CD4-positive, alpha-beta memory T cell (primary cell): Measurements from ENCODE around the gene EID1. TPM values are rescaled to one million over a fixed set of nuclear protein-coding genes. Genes with fewer than 3 reads are reported as not detected.

Experiments
- CTCF ChIA-PET: fragments of 350-600 bp; sonication (Branson Sonifier 250); formaldehyde crosslinking; loops from one replicate; lab custom pipeline; 2021; ENCODE audit warnings: inconsistent platforms; ENCODE audit not compliant: partially characterized antibody; lab: Charles Lee
- POLR2A ChIA-PET: fragments of 350-600 bp; sonication (Branson Sonifier 250); formaldehyde crosslinking; loops from one replicate; lab custom pipeline; 2021; ENCODE audit not compliant: partially characterized antibody; lab: Charles Lee
- DNase-seq, 5 donors: peaks; one replicate each; pipeline versions ENCODE4 v3.0.0 to v3.0.0-alpha.2; 2020 to 2022; ENCODE audit warnings: mixed read lengths in 1 of 5
- H3K27ac ChIP-seq: one replicate; pipeline ENCODE4 v1.7.0; 2013; ENCODE audit warnings: low read depth, low read length
- H3K27me3 ChIP-seq: 2 replicates; pipeline ENCODE4 v1.7.0; 2013; ENCODE audit warnings: mild to moderate bottlenecking, low read length, moderate library complexity; ENCODE audit not compliant: insufficient read depth
- H3K36me3 ChIP-seq: 2 replicates; pipeline ENCODE4 v1.7.0; 2013; ENCODE audit warnings: mild to moderate bottlenecking, low read length, moderate library complexity; ENCODE audit not compliant: insufficient read depth
- H3K4me1 ChIP-seq: 2 replicates; pipeline ENCODE4 v1.7.0; 2013; ENCODE audit warnings: mild to moderate bottlenecking, low read length, moderate library complexity; ENCODE audit not compliant: insufficient read depth
- H3K4me3 ChIP-seq, 2 donors: one replicate each; pipeline ENCODE4 v1.7.0; 2013; ENCODE audit warnings: low read length in 2 of 2, mild to moderate bottlenecking in 1 of 2
- H3K9me3 ChIP-seq, 2 donors: one replicate each; pipeline ENCODE4 v1.7.0; 2013; ENCODE audit warnings: low read length in 2 of 2, control low read depth in 1 of 2; ENCODE audit not compliant: control insufficient read depth in 1 of 2
- H3K27ac Mint-ChIP-seq, 7 donors: one replicate each; pipeline ENCODE4 v1.8.0; 2020 to 2021; ENCODE audit warnings: mixed read lengths in 7 of 7, mild to moderate bottlenecking in 6 of 7, inconsistent platforms in 3 of 7, moderate library complexity in 3 of 7
- H3K27me3 Mint-ChIP-seq, 2 donors: one replicate each; pipeline ENCODE4 v1.8.0; 2020 to 2021; ENCODE audit warnings: mixed read lengths in 2 of 2
- H3K36me3 Mint-ChIP-seq, 2 donors: one replicate each; pipeline ENCODE4 v1.8.0; 2020 to 2021; ENCODE audit warnings: mixed read lengths in 2 of 2, inconsistent platforms in 1 of 2, mild to moderate bottlenecking in 1 of 2
- H3K4me1 Mint-ChIP-seq, 4 donors: one replicate each; pipeline ENCODE4 v1.8.0; 2020 to 2021; ENCODE audit warnings: mixed read lengths in 4 of 4, mild to moderate bottlenecking in 1 of 4
- H3K4me3 Mint-ChIP-seq, 8 donors: one replicate each; pipeline ENCODE4 v1.8.0; 2020 to 2021; ENCODE audit warnings: mixed read lengths in 8 of 8, mild to moderate bottlenecking in 7 of 8, moderate library complexity in 6 of 8, inconsistent platforms in 3 of 8
- H3K9me3 Mint-ChIP-seq, 8 donors: one replicate each; pipeline ENCODE4 v1.8.0; 2020 to 2021; ENCODE audit warnings: mixed read lengths in 8 of 8, mild to moderate bottlenecking in 5 of 8, inconsistent platforms in 3 of 8, moderate library complexity in 1 of 8
- intact Hi-C: fragments of 100-400 bp; cut with micrococcal nuclease; formaldehyde crosslinking; loops from one replicate; pipeline ENCODE4 v1.15.1; 2023
- polyA plus RNA-seq, 2 donors: library from polyadenylated mRNA; unstranded; fragments of 300-500 nt; fragmentation: Illumina TruSeq; gene quantifications; one replicate each; pipeline ENCODE4 v1.2.3, GENCODE V29; 2021
- total RNA-seq, 2 experiments: library from RNA; stranded (reverse); gene quantifications; one replicate each; pipeline ENCODE4 v1.2.3, GENCODE V29; 2021

EID1 gene
- total and polyA plus RNA-seq, 4 experiments from 2014 or later, result 76.0 to 245 (median 141) TPM

DNA sequence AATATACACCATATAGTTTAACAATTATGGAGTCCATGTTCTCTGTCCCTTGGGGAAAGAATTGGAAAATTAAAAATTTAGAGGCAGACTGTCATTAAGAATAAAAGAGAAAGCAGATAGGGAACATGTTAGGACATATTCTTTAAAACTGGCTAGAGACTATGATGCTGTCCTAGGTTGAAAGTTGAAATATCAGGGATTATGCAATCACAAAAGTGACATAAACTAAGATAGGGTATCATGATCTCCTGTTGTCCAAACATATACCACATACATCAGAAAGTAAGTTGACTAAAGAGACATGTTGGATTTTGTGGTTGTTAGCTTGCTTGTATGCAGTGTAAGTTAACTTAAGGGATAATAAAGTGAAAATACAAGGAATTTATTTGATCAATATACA, 9.9 kb upstream of the EID1 start:
- intact Hi-C loops, result no loop called here
- no peak for DNase-seq
- ChIA-PET POLR2A (interaction anchor here (1.9 kb wide), 1 partner anchor 10 kb away, joined by 6 read pairs; the partner anchor contains the start of gene EID1), CTCF (interaction anchor here (0.7 to 1.4 kb wide), 3 partner anchors 108 to 555 kb away, joined by 3 to 4 read pairs (median 3); no protein-coding TSS in a partner anchor)
- Mint-ChIP-seq H3K9me3 (no peaks in the 10 kb centered on the region), H3K36me3 (no peaks in the 10 kb centered on the region), H3K4me3 (no peak overlapping the region), H3K27ac (no peak overlapping the region), H3K27me3 (peaks cover 19% of the 10 kb centered on the region in 2 donors), H3K4me1 (no peaks in the 10 kb centered on the region)
- no peak overlapping the region for H3K27ac ChIP-seq
- H3K9me3 ChIP-seq, result no peaks in the 10 kb centered on the region
- no peak overlapping the region for H3K4me3 ChIP-seq
- no peaks in the 10 kb centered on the region for H3K36me3 ChIP-seq
- H3K27me3 ChIP-seq, result peaks cover 19% of the 10 kb centered on the region
- H3K4me1 ChIP-seq, result no peaks in the 10 kb centered on the region

DNA sequence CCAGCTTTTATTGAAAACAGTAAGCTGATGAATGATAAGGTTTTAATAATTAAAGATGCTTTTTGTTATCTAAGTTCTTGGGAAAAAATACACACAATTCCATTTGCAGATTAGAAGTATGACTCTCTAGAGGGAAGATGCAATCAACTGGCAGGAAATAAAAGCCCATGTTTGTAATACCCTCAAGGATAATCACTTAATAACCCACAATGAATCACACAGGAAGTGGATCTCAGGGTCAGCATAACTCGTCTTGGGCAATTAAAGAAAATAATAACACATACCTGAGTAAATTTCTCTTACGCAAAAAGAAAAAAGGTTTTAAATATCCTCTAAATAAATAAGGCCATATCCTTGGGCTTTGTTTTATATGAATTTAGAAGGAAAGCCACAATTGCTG, 9.4 kb upstream of the EID1 start:
- ChIA-PET POLR2A (interaction anchor here (1.9 kb wide), 1 partner anchor 9 kb away, joined by 6 read pairs; the partner anchor contains the start of gene EID1), CTCF (interaction anchor here (0.8 kb wide), 1 partner anchor 9 kb away, joined by 3 read pairs; the partner anchor contains the start of gene EID1)
- H3K9me3 ChIP-seq, result no peaks in the 10 kb centered on the region
- H3K36me3 ChIP-seq, result no peaks in the 10 kb centered on the region
- Mint-ChIP-seq H3K36me3 (no peaks in the 10 kb centered on the region), H3K4me1 (no peaks in the 10 kb centered on the region), H3K27me3 (peaks cover 22% of the 10 kb centered on the region in 2 donors), H3K27ac (no peak overlapping the region), H3K9me3 (no peaks in the 10 kb centered on the region), H3K4me3 (no peak overlapping the region)
- H3K27ac ChIP-seq, result no peak overlapping the region
- no peak overlapping the region for H3K4me3 ChIP-seq
- no peak for DNase-seq
- intact Hi-C loops, result no loop called here
- H3K27me3 ChIP-seq, result peaks cover 19% of the 10 kb centered on the region
- H3K4me1 ChIP-seq, result no peaks in the 10 kb centered on the region

GRCh38 chr15:48869966-48870365, 8.0 kb upstream of the EID1 start:
- ChIA-PET POLR2A (no interaction called here), CTCF (interaction anchor here (1.3 kb wide), 1 partner anchor 105 kb away, joined by 3 read pairs; no protein-coding TSS in a partner anchor)
- intact Hi-C loops, result loop anchor here (10.0 kb wide), 1 partner anchor 535 kb away; the partner anchor contains the start of gene DUT
- Histone ChIP-seq H3K4me3 (no peak overlapping the region), H3K4me1 (no peaks in the 10 kb centered on the region), H3K9me3 (no peaks in the 10 kb centered on the region), H3K27ac (no peak overlapping the region), H3K36me3 (no peaks in the 10 kb centered on the region), H3K27me3 (peaks cover 19% of the 10 kb centered on the region)
- no peak overlapping the region for H3K27ac Mint-ChIP-seq
- no peaks in the 10 kb centered on the region for H3K9me3 Mint-ChIP-seq
- no peaks in the 10 kb centered on the region for H3K4me1 Mint-ChIP-seq
- DNase-seq, result no peak
- H3K36me3 Mint-ChIP-seq, result no peaks in the 10 kb centered on the region
- H3K27me3 Mint-ChIP-seq, result peaks cover 22% of the 10 kb centered on the region in 2 donors
- H3K4me3 Mint-ChIP-seq, result no peak overlapping the region

- Histone ChIP-seq H3K27ac (no peak overlapping the region), H3K36me3 (no peaks in the 10 kb centered on the region), H3K4me1 (no peaks in the 10 kb centered on the region), H3K27me3 (peaks cover 19% of the 10 kb centered on the region), H3K9me3 (no peaks in the 10 kb centered on the region), H3K4me3 (no peak overlapping the region)
- peaks cover 0 to under 1% (median 0%) of the 10 kb centered on the region in 4 donors for H3K4me1 Mint-ChIP-seq
- POLR2A ChIA-PET, result no interaction called here
- H3K27ac Mint-ChIP-seq, result no peak overlapping the region
- H3K9me3 Mint-ChIP-seq, result no peaks in the 10 kb centered on the region
- no peak for DNase-seq
- intact Hi-C loops, result loop anchor here (10.0 kb wide), 1 partner anchor 537 kb away; the partner anchor contains the start of gene DUT
- no peak overlapping the region for H3K4me3 Mint-ChIP-seq
- no peaks in the 10 kb centered on the region for H3K36me3 Mint-ChIP-seq
- CTCF ChIA-PET, result interaction anchor here (1.2 to 1.3 kb wide), 2 partner anchors 10 to 106 kb away, joined by 6 read pairs; no protein-coding TSS in a partner anchor
- H3K27me3 Mint-ChIP-seq, result peaks cover 19 to 22% of the 10 kb centered on the region in 2 donors
Observed at GRCh38 chr15:48871542-48871941, 6.4 kb upstream of the EID1 start.

DNA sequence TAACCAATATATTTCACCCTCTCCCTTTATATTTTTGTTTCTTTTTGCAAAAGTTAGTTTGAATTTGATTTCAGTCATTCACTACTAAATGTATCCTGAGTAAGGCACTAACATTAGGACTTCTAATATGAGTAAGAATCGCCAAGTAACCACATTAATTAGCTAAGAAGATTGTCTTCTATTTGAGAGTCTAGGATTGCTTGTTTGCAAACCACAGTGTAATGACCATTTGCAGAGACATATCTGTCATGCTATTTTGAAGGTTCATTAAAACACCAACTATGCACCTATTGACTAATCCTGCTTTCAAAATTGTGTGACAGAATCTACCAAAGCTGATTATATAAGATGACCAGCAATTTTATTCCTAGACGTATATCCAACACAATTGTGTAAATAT, 5.3 kb upstream of the EID1 start:
- Mint-ChIP-seq H3K4me3 (no peak overlapping the region), H3K27ac (no peak overlapping the region), H3K27me3 (peaks cover 17 to 22% of the 10 kb centered on the region in 2 donors), H3K9me3 (peaks cover 0 to under 1% (median 0%) of the 10 kb centered on the region in 8 donors), H3K4me1 (peaks cover 2 to 6% (median 2%) of the 10 kb centered on the region in 4 donors), H3K36me3 (no peaks in the 10 kb centered on the region)
- Histone ChIP-seq H3K4me1 (peaks cover 5% of the 10 kb centered on the region), H3K36me3 (no peaks in the 10 kb centered on the region), H3K27ac (no peak overlapping the region), H3K4me3 (no peak overlapping the region), H3K27me3 (peaks cover 16% of the 10 kb centered on the region), H3K9me3 (no peaks in the 10 kb centered on the region)
- intact Hi-C loops, result loop anchor here (10.0 kb wide), 1 partner anchor 538 kb away; the partner anchor contains the start of gene DUT
- CTCF ChIA-PET, result interaction anchor here (0.6 to 1.3 kb wide), 2 partner anchors 8 to 105 kb away, joined by 3 to 6 read pairs; no protein-coding TSS in a partner anchor
- DNase-seq, result no peak
- POLR2A ChIA-PET, result no interaction called here

GRCh38 chr15:48875241-48875960, 2.5 kb upstream of the EID1 start:
- no peak for DNase-seq
- H3K27me3 Mint-ChIP-seq, result peaks cover 13 to 22% of the 10 kb centered on the region in 2 donors
- H3K36me3 Mint-ChIP-seq, result peaks cover 11 to 17% of the 10 kb centered on the region in 2 donors
- H3K36me3 ChIP-seq, result no peaks in the 10 kb centered on the region
- no peaks in the 10 kb centered on the region for H3K9me3 ChIP-seq
- H3K27me3 ChIP-seq, result peaks cover 11% of the 10 kb centered on the region
- ChIA-PET POLR2A (no interaction called here), CTCF (interaction anchor here (0.7 kb wide), 1 partner anchor 13 kb away, joined by 3 read pairs; no protein-coding TSS in a partner anchor)
- intact Hi-C loops, result loop anchor here (5.0 to 10.0 kb wide), 2 partner anchors 541 to 1477 kb away; partner anchors contain the start of gene DUT
- no peak overlapping the region for H3K4me3 Mint-ChIP-seq
- H3K4me3 ChIP-seq, result no peak overlapping the region
- H3K4me1 ChIP-seq, result peaks cover 25% of the 10 kb centered on the region
- peaks cover 0 to 10% (median under 1%) of the 10 kb centered on the region in 8 donors for H3K9me3 Mint-ChIP-seq
- H3K27ac ChIP-seq, result no peak overlapping the region
- H3K27ac Mint-ChIP-seq, result peak overlapping the region in 1 of 7 donors; percentile 46
- peaks cover 17 to 30% (median 23%) of the 10 kb centered on the region in 4 donors for H3K4me1 Mint-ChIP-seq

GRCh38 chr15:48876057-48876456, 1.9 kb upstream of the EID1 start:
- Mint-ChIP-seq H3K36me3 (peaks cover 11 to 21% of the 10 kb centered on the region in 2 donors), H3K4me3 (no peak overlapping the region), H3K27ac (peak overlapping the region in 1 of 7 donors; percentile 43), H3K4me1 (peaks cover 18 to 31% (median 24%) of the 10 kb centered on the region in 4 donors), H3K9me3 (peaks cover 0 to 10% (median under 1%) of the 10 kb centered on the region in 8 donors), H3K27me3 (peaks cover 10 to 18% of the 10 kb centered on the region in 2 donors)
- intact Hi-C loops, result loop anchor here (5.0 to 10.0 kb wide), 2 partner anchors 541 to 1476 kb away; partner anchors contain the start of gene DUT
- peaks cover 9% of the 10 kb centered on the region for H3K27me3 ChIP-seq
- no peaks in the 10 kb centered on the region for H3K36me3 ChIP-seq
- H3K4me1 ChIP-seq, result peaks cover 26% of the 10 kb centered on the region
- ChIA-PET POLR2A (no interaction called here), CTCF (interaction anchor here (0.7 kb wide), 1 partner anchor 14 kb away, joined by 3 read pairs; no protein-coding TSS in a partner anchor)
- no peak for DNase-seq
- no peaks in the 10 kb centered on the region for H3K9me3 ChIP-seq
- H3K4me3 ChIP-seq, result no peak overlapping the region
- H3K27ac ChIP-seq, result no peak overlapping the region
